Neural progenitor cell (in vitro differentiated cells): ENCODE results near the gene TEAD1. TPM values are rescaled to one million over a fixed set of nuclear protein-coding genes. Genes with fewer than 3 reads are reported as not detected.

Experiments
- DNase-seq: peaks from one replicate; pipeline ENCODE4 v3.0.0-alpha.2; 2016; ENCODE audit warnings: low spot score
- H2AFZ ChIP-seq: fragments of 200-600 bp; sonication (generic); replicated peaks from 2 replicates; pipeline ENCODE4 v1.6.1; 2016; ENCODE audit warnings: antibody characterized with exemption
- H3F3A ChIP-seq: fragments of 200-600 bp; sonication (generic); 2 replicates; pipeline ENCODE4 v1.6.1; 2016; ENCODE audit warnings: antibody characterized with exemption, low read depth
- H3K27ac ChIP-seq: fragments of 200-600 bp; sonication (generic); 2 replicates; pipeline ENCODE4 v1.5.1; 2016; ENCODE audit warnings: mild to moderate bottlenecking
- H3K27me3 ChIP-seq: fragments of 200-600 bp; sonication (generic); 2 replicates; pipeline ENCODE4 v1.6.1; 2016; ENCODE audit warnings: mild to moderate bottlenecking, moderate library complexity
- H3K36me3 ChIP-seq: fragments of 200-600 bp; sonication (generic); 2 replicates; pipeline ENCODE4 v1.5.1; 2016
- H3K4me1 ChIP-seq: fragments of 200-600 bp; sonication (generic); 2 replicates; pipeline ENCODE4 v1.6.1; 2016; ENCODE audit warnings: mixed run types
- H3K4me2 ChIP-seq: fragments of 200-600 bp; sonication (generic); 2 replicates; pipeline ENCODE4 v1.6.1; 2016
- H3K4me3 ChIP-seq: fragments of 200-600 bp; sonication (generic); 2 replicates; pipeline ENCODE4 v1.5.1; 2016
- H3K79me2 ChIP-seq: fragments of 200-600 bp; sonication (generic); 2 replicates; pipeline ENCODE4 v1.6.1; 2016; ENCODE audit warnings: low read depth
- H3K9ac ChIP-seq: fragments of 200-600 bp; sonication (generic); 2 replicates; pipeline ENCODE4 v1.6.1; 2016
- H3K9me3 ChIP-seq: fragments of 200-600 bp; sonication (generic); 2 replicates; pipeline ENCODE4 v1.5.1; 2016; ENCODE audit warnings: low read depth
- H4K20me1 ChIP-seq: fragments of 200-600 bp; sonication (generic); 2 replicates; pipeline ENCODE4 v1.6.1; 2016; ENCODE audit warnings: low read depth
- H3K27ac Mint-ChIP-seq: 3 replicates; pipeline ENCODE4 v1.8.0; 2021; ENCODE audit warnings: mixed read lengths
- H3K27me3 Mint-ChIP-seq: 2 replicates; pipeline ENCODE4 v1.8.0; 2022; ENCODE audit warnings: low read depth, mild to moderate bottlenecking, inconsistent platforms, moderate library complexity, mixed read lengths; ENCODE audit not compliant: insufficient read depth
- H3K36me3 Mint-ChIP-seq: 3 replicates; pipeline ENCODE4 v1.8.0; 2021; ENCODE audit warnings: mixed read lengths
- H3K4me1 Mint-ChIP-seq: 3 replicates; pipeline ENCODE4 v1.8.0; 2021; ENCODE audit warnings: mixed read lengths
- H3K4me3 Mint-ChIP-seq: 3 replicates; pipeline ENCODE4 v1.8.0; 2021; ENCODE audit warnings: mild to moderate bottlenecking, moderate library complexity, mixed read lengths
- H3K9me3 Mint-ChIP-seq: 3 replicates; pipeline ENCODE4 v1.8.0; 2020; ENCODE audit warnings: mixed read lengths
- EZH2 ChIP-seq: fragments of 200-600 bp; sonication (generic); IDR thresholded peaks from 2 replicates; pipeline ENCODE4 v1.6.1; 2017; ENCODE audit warnings: antibody characterized with exemption, mild to moderate bottlenecking, moderate library complexity
- EZH2phosphoT487 ChIP-seq: fragments of 200-600 bp; sonication (generic); IDR thresholded peaks from 2 replicates; pipeline ENCODE4 v1.6.1; 2017; ENCODE audit warnings: antibody characterized with exemption
- total RNA-seq: library from RNA; depleted of rRNA; stranded (reverse); fragments of >200 nt; gene quantifications from 2 replicates; pipeline ENCODE4 v1.2.3, GENCODE V29; 2015; ENCODE audit warnings: low replicate concordance
- TF ChIP-seq, protein P1 (sequence below): fragments of 200-600 bp; sonication (generic); IDR thresholded peaks from 2 replicates; pipeline ENCODE4 v1.5.1; 2017; ENCODE audit warnings: antibody characterized with exemption, mild to moderate bottlenecking

Gene TEAD1
- total RNA-seq, 1 donor from 2014 or later: 98.3 TPM

GRCh38 chr11:12741671-12742216, 67.5 kb downstream of the TEAD1 start:
- Mint-ChIP-seq H3K36me3 (peaks cover 11% of the 10 kb centered on the region), H3K27ac (peak overlapping the region; percentile 1), H3K4me3 (no peak overlapping the region), H3K9me3 (no peaks in the 10 kb centered on the region), H3K4me1 (peaks cover 35% of the 10 kb centered on the region), H3K27me3 (no peaks in the 10 kb centered on the region)
- Histone ChIP-seq H3K27me3 (no peaks in the 10 kb centered on the region), H3F3A (peaks cover 27% of the 10 kb centered on the region), H3K4me3 (no peak overlapping the region), H3K36me3 (no peaks in the 10 kb centered on the region), H3K4me1 (peaks cover 41% of the 10 kb centered on the region), H3K27ac (no peak overlapping the region), H3K4me2 (no peak overlapping the region), H2AFZ (no peak overlapping the region), H3K79me2 (peaks cover 100% of the 10 kb centered on the region), H4K20me1 (peaks cover 98% of the 10 kb centered on the region), H3K9ac (no peak overlapping the region), H3K9me3 (no peaks in the 10 kb centered on the region)
- TF ChIP-seq EZH2 (no peak), EZH2phosphoT487 (no peak)
- TF ChIP-seq, protein P1, sequence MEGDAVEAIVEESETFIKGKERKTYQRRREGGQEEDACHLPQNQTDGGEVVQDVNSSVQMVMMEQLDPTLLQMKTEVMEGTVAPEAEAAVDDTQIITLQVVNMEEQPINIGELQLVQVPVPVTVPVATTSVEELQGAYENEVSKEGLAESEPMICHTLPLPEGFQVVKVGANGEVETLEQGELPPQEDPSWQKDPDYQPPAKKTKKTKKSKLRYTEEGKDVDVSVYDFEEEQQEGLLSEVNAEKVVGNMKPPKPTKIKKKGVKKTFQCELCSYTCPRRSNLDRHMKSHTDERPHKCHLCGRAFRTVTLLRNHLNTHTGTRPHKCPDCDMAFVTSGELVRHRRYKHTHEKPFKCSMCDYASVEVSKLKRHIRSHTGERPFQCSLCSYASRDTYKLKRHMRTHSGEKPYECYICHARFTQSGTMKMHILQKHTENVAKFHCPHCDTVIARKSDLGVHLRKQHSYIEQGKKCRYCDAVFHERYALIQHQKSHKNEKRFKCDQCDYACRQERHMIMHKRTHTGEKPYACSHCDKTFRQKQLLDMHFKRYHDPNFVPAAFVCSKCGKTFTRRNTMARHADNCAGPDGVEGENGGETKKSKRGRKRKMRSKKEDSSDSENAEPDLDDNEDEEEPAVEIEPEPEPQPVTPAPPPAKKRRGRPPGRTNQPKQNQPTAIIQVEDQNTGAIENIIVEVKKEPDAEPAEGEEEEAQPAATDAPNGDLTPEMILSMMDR: no peak
- no peak for DNase-seq

DNA sequence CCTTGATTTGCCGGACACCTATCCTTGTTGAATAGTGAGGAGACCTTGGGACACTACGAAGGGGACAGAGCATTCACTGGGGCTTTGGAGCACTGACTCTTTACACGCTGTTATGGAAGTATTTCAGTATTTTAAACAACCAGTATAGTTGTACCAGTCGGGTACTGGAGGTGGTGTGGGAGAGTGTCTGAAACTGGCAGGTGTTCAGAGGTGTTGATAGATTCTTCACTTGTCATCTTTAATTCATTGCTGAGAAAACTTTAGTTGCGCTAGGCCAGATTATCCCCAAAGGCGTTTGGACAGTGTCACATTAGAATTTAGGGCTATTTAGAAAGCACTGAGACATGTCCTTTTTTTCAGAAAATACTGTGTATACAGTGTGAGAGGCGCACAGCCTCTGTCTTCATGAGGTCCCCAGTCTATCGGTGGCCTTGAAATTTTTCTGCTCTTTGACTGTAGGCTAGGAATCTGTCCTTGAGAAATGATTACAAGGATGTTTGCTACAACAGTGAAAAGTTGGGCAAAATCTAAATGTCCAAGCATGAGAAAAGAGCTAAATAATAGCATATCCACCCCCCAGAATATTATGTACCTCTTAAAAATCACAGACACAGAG, 69.7 kb downstream of the TEAD1 start:
- no peaks in the 10 kb centered on the region for H3K27me3 ChIP-seq
- H3K4me1 ChIP-seq: peaks cover 47% of the 10 kb centered on the region
- no peak for DNase-seq
- peaks cover 98% of the 10 kb centered on the region for H4K20me1 ChIP-seq
- no peak overlapping the region for H3K4me3 Mint-ChIP-seq
- H3K9ac ChIP-seq: no peak overlapping the region
- no peaks in the 10 kb centered on the region for H3K9me3 Mint-ChIP-seq
- no peak overlapping the region for H3K4me2 ChIP-seq
- H3K79me2 ChIP-seq: peaks cover 100% of the 10 kb centered on the region
- H3K4me1 Mint-ChIP-seq: peaks cover 51% of the 10 kb centered on the region
- no peaks in the 10 kb centered on the region for H3K36me3 ChIP-seq
- H3K36me3 Mint-ChIP-seq: peaks cover 4% of the 10 kb centered on the region
- no peak overlapping the region for H3K27ac Mint-ChIP-seq
- H3K9me3 ChIP-seq: no peaks in the 10 kb centered on the region
- no peak overlapping the region for H2AFZ ChIP-seq
- no peak for TF ChIP-seq EZH2phosphoT487
- no peak for TF ChIP-seq EZH2
- TF ChIP-seq, protein P1: no peak
- H3K27me3 Mint-ChIP-seq: no peaks in the 10 kb centered on the region
- H3F3A ChIP-seq: peaks cover 27% of the 10 kb centered on the region
- H3K4me3 ChIP-seq: no peak overlapping the region
- H3K27ac ChIP-seq: no peak overlapping the region

DNA sequence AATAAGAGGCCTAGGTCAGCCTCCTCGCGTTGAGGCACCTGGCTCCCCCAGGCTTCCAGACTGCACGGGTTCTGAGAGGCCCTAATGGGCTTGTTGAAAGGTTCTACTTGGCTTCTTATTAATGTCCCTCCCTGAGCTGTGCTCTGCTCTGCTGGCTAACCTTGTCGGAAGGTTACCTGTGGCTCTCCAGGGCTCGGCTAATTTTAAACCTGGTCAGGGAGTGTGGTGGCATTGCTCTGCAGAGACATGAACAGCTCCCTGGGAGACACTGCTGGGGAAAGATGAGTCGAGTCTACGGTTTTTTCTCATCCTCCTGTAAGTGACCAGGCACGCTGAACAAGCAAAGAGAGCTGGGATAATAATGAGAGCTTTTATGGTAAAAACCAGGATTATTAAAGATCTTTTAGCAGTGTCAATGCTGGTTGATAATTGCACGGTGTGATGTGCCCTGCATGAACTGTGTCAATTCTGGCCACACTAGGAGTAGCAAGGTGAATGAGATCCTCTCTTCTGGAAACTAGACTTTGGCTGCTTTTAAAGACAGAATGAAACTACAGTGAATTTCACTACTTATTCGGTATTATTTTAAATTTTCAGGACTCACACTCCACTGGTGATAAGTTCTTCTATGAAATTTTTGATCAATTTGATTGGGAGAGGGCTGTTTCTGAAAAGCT, 70.7 kb downstream of the TEAD1 start:
- Mint-ChIP-seq H3K4me3 (no peak overlapping the region), H3K27me3 (no peaks in the 10 kb centered on the region), H3K36me3 (peaks cover 4% of the 10 kb centered on the region), H3K4me1 (peaks cover 60% of the 10 kb centered on the region), H3K9me3 (no peaks in the 10 kb centered on the region), H3K27ac (peak overlapping the region; percentile 75)
- Histone ChIP-seq H3K27me3 (no peaks in the 10 kb centered on the region), H3K27ac (peak overlapping the region; percentile 55), H3K79me2 (peaks cover 100% of the 10 kb centered on the region), H3K9ac (no peak overlapping the region), H4K20me1 (peaks cover 98% of the 10 kb centered on the region), H3K4me3 (no peak overlapping the region), H3K4me1 (peaks cover 57% of the 10 kb centered on the region), H3F3A (peaks cover 27% of the 10 kb centered on the region), H3K9me3 (no peaks in the 10 kb centered on the region), H3K36me3 (no peaks in the 10 kb centered on the region), H2AFZ (no peak overlapping the region), H3K4me2 (peak overlapping the region; percentile 74)
- TF ChIP-seq EZH2 (no peak), EZH2phosphoT487 (no peak)
- TF ChIP-seq, protein P1: no peak
- peak; percentile 19 for DNase-seq
